ENCODE results near the gene FFAR4.

FFAR4 gene

DNA sequence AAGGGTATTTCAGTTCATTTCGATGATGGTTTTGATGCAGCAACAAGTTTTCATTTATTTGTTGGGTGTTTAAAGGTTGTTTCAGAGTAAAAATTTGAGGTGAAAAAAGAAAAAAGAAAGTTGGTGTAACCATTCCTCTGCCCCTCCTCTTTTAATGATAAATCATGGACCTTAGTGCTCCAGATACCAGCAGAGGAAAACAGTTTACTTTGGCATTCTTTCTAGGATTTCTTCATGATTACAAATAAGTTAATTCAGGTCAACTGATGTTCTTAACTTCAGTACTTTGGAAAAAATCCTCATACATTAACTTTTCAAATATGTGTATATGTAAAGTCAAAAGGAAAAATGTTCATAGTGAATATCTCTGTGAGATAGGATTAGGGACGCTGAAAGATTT, 36.6 kb downstream of the FFAR4 start:
- Mint-ChIP-seq H3K4me1 (peaks cover 5% of the 10 kb centered on the region), H3K9me3 (no peaks in the 10 kb centered on the region), H3K27ac (no peak overlapping the region), H3K27me3 (ENCODE audit: low read depth) (peaks cover 90% of the 10 kb centered on the region), H3K36me3 (ENCODE audit: low read depth) (no peaks in the 10 kb centered on the region), H3K4me3 (peak overlapping the region in 1 of 3 experiments; percentile 46)
- TF ChIP-seq, protein P1, sequence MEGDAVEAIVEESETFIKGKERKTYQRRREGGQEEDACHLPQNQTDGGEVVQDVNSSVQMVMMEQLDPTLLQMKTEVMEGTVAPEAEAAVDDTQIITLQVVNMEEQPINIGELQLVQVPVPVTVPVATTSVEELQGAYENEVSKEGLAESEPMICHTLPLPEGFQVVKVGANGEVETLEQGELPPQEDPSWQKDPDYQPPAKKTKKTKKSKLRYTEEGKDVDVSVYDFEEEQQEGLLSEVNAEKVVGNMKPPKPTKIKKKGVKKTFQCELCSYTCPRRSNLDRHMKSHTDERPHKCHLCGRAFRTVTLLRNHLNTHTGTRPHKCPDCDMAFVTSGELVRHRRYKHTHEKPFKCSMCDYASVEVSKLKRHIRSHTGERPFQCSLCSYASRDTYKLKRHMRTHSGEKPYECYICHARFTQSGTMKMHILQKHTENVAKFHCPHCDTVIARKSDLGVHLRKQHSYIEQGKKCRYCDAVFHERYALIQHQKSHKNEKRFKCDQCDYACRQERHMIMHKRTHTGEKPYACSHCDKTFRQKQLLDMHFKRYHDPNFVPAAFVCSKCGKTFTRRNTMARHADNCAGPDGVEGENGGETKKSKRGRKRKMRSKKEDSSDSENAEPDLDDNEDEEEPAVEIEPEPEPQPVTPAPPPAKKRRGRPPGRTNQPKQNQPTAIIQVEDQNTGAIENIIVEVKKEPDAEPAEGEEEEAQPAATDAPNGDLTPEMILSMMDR (IDR thresholded peaks at IDR 0.05; ENCODE audit: unreplicated experiment in 3 of 3) = no peak

DNA sequence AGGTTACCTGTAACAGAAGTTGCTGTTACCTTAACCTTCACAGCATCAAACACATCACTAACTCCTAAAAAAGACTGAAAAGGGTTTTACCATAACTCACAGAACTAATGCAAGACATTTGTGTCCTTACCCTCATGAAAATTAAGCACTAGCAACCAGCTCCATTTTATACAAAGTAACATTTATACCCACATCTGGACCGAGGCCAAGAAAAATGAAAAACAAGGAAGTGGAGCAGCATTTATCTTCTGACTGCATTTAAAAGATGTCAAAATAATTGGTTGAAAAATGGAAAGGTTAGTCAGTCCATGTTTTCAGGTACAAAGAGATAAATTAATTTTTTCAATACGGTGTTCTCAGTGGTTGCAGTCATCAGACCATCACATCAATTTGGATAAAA, 37.7 kb downstream of the FFAR4 start:
- peaks cover 5% of the 10 kb centered on the region for H3K4me1 Mint-ChIP-seq
- no peaks in the 10 kb centered on the region for H3K9me3 Mint-ChIP-seq
- H3K27ac Mint-ChIP-seq = no peak overlapping the region
- H3K27me3 Mint-ChIP-seq (ENCODE audit: low read depth) = peaks cover 82% of the 10 kb centered on the region
- TF ChIP-seq, protein P1 (IDR thresholded peaks at IDR 0.05; ENCODE audit: unreplicated experiment in 3 of 3) = no peak
- H3K36me3 Mint-ChIP-seq (ENCODE audit: low read depth) = no peaks in the 10 kb centered on the region
- H3K4me3 Mint-ChIP-seq = no peak overlapping the region

DNA sequence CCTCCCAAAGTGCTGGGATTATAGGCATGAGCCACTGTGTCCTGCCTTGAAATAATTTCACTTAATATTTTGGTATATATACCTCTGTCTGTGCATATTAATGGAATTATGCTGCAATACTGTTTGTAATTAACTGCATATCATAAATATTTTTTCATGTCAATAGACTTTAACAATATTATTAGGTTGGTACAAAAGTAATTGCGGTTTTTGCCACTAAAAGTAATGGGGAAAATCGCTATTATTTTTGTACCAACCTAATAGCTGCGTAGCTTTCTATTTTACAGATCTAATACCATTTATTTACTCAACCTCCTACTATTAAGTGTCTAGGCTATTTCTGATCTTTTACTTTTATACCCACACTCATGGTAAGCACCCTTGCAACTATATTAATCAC, 42.0 kb downstream of the FFAR4 start:
- Mint-ChIP-seq H3K27me3 (ENCODE audit: low read depth) (peaks cover 42% of the 10 kb centered on the region), H3K27ac (no peak overlapping the region), H3K4me3 (no peak overlapping the region), H3K4me1 (no peaks in the 10 kb centered on the region), H3K9me3 (no peaks in the 10 kb centered on the region), H3K36me3 (ENCODE audit: low read depth) (no peaks in the 10 kb centered on the region)
- TF ChIP-seq, protein P1 (IDR thresholded peaks at IDR 0.05; ENCODE audit: unreplicated experiment in 3 of 3) = no peak

DNA sequence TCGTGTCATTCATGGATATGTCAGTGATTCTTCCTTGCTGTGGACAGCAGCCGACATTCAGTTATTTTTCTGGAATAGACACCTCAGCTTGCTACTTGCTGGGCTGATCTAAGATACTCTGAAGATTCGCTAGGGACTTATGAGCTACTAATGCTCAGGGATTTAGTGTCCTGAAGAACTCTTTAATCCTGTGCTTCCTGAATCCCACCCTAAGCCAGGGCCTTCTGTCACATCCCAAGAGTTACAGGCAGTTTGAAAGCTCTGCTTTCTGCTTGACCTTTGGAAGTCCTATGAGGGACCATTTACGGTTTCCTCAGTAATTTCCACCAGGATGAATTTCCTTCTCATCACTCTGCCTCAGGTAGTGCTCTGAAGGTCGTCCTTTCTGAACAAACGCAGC, 45.8 kb downstream of the FFAR4 start, which contains the start of gene PDE6C:
Gene PDE6C, plus strand, starts transcription at position 227 of the 400 bp plus-strand sequence. CDS start 189 bp downstream, outside the sequence.
- Mint-ChIP-seq H3K4me3 (no peak within 1 kb of the TSS), H3K4me1 (no peaks in the 10 kb centered on the region), H3K27me3 (ENCODE audit: low read depth) (peaks cover 10% of the 10 kb centered on the region), H3K27ac (no peak within 1 kb of the TSS), H3K9me3 (no peaks in the 10 kb centered on the region), H3K36me3 (ENCODE audit: low read depth) (no peaks in the 10 kb centered on the region)
- TF ChIP-seq, protein P1 (IDR thresholded peaks at IDR 0.05; ENCODE audit: unreplicated experiment in 3 of 3) = no peak

DNA sequence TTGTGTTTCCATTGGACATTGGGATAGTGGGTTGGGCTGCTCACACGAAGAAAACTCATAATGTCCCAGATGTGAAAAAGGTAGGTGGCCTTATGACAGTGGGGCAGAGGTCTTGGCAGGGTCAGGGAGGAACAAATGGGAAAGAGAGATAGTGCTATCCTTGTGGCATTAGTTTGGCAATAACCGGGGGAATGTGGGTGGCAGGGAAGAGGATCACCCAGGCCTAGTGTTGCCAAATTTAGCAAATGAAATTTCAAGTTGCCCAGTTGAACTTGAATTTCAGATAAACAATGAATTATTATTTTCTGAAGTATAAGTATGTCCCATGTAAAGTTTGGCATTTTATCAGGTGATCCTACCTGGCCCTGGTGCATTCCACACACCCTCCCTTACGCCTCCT, 46.7 kb downstream of the FFAR4 start:
- Mint-ChIP-seq H3K27me3 (ENCODE audit: low read depth) (peaks cover 2% of the 10 kb centered on the region), H3K9me3 (no peaks in the 10 kb centered on the region), H3K36me3 (ENCODE audit: low read depth) (no peaks in the 10 kb centered on the region), H3K4me3 (no peak overlapping the region), H3K27ac (no peak overlapping the region), H3K4me1 (no peaks in the 10 kb centered on the region)
- TF ChIP-seq, protein P1 (IDR thresholded peaks at IDR 0.05; ENCODE audit: unreplicated experiment in 3 of 3) = no peak

DNA sequence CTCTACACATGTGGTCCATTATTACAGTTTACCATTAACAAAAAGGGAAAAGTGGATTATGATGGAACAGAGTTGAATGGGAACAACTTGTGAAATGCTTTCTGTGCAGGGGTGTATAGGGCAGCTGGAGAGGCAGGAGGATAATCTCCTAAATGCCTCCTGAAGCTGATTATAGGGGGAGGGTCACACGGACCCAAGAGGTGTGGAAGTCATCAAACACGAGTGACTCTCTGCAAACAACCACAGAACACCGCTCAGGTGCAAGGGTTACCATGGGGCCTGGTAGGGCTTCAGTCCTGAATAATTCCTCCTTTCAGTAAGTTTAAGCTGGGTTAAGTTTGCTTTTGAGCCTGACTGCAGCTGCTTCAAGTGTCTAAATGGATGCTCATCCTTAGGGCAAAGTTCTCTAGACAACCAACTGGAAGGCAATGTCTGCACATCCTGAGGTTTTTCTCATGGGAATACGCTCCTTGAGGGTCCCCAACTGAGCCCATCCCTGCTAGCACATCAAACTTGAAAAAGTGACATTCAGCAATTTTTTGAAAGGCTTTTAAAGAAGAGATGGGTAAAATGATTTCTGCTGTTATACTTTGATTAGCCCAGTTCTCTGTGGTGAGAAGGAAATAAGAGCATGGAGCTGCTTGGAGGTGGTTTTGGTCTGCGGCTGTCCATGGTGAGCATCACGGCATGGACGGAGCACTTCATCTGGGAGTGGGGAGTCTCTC, 47.8 kb downstream of the FFAR4 start:
- no peaks in the 10 kb centered on the region for H3K27me3 Mint-ChIP-seq (ENCODE audit: low read depth)
- H3K4me1 Mint-ChIP-seq = no peaks in the 10 kb centered on the region
- no peaks in the 10 kb centered on the region for H3K9me3 Mint-ChIP-seq
- H3K27ac Mint-ChIP-seq = no peak overlapping the region
- H3K36me3 Mint-ChIP-seq (ENCODE audit: low read depth) = no peaks in the 10 kb centered on the region
- no peak overlapping the region for H3K4me3 Mint-ChIP-seq
- TF ChIP-seq, protein P1 (IDR thresholded peaks at IDR 0.05; ENCODE audit: unreplicated experiment in 3 of 3) = no peak
